ENCODE data around the gene TRIOBP.
"Not testable (repeated sequence)": the region's sequence is repeated elsewhere in the genome, so short reads cannot be mapped to it uniquely, and the experiment has no call there.

Gene TRIOBP

GRCh38 chr22:37692627-37693285 lies 4.1 kb upstream of the TRIOBP start:
- DNase-seq (ENCODE audit: low read depth, low spot score), result no peak

- not testable (repeated sequence) for DNase-seq (ENCODE audit: low read depth, low spot score)
These were observed 2.7 kb upstream of the TRIOBP start for GRCh38 chr22:37694131-37694530.

GRCh38 chr22:37696260-37696656 lies 590 bp upstream of the TRIOBP start:
- DNase-seq (ENCODE audit: low read depth, low spot score), result not testable (repeated sequence)

- no peak for DNase-seq (ENCODE audit: low read depth, low spot score)
These were observed 639 bp downstream of the TRIOBP start for GRCh38 chr22:37697538-37697835.

- no peak for DNase-seq (ENCODE audit: low read depth, low spot score)
These were observed 4.4 kb downstream of the TRIOBP start for GRCh38 chr22:37701141-37701786.

- no peak for DNase-seq (ENCODE audit: low read depth, low spot score)
These were observed 7.1 kb downstream of the TRIOBP start for GRCh38 chr22:37703906-37704305.

- no peak for DNase-seq (ENCODE audit: low read depth, low spot score)
These were observed 7.8 kb downstream of the TRIOBP start for GRCh38 chr22:37704645-37705044.

- no peak for DNase-seq (ENCODE audit: low read depth, low spot score)
These were observed 8.4 kb downstream of the TRIOBP start for GRCh38 chr22:37705205-37705604.

- DNase-seq (ENCODE audit: low read depth, low spot score), result no peak
These were observed 12.0 kb downstream of the TRIOBP start for GRCh38 chr22:37708580-37709444.

- DNase-seq (ENCODE audit: low read depth, low spot score), result no peak
These were observed 12.6 kb downstream of the TRIOBP start for GRCh38 chr22:37709445-37709765.

GRCh38 chr22:37710675-37711074 lies 13.8 kb downstream of the TRIOBP start:
- DNase-seq (ENCODE audit: low read depth, low spot score), result no peak

- no peak for DNase-seq (ENCODE audit: low read depth, low spot score)
These were observed 14.6 kb downstream of the TRIOBP start for GRCh38 chr22:37711490-37711889.

- no peak for DNase-seq (ENCODE audit: low read depth, low spot score)
These were observed 16.9 kb downstream of the TRIOBP start for GRCh38 chr22:37713761-37714160.

GRCh38 chr22:37714634-37715033 lies 17.8 kb downstream of the TRIOBP start:
- no peak for DNase-seq (ENCODE audit: low read depth, low spot score)

GRCh38 chr22:37715760-37716159 lies 18.9 kb downstream of the TRIOBP start:
- DNase-seq (ENCODE audit: low read depth, low spot score), result no peak

- no peak for DNase-seq (ENCODE audit: low read depth, low spot score)
These were observed 19.9 kb downstream of the TRIOBP start for GRCh38 chr22:37716708-37717107.

GRCh38 chr22:37717235-37717634 lies 20.4 kb downstream of the TRIOBP start:
- DNase-seq (ENCODE audit: low read depth, low spot score), result not testable (repeated sequence)

- not testable (repeated sequence) for DNase-seq (ENCODE audit: low read depth, low spot score)
These were observed 21.0 kb downstream of the TRIOBP start for GRCh38 chr22:37717746-37718305.

- DNase-seq (ENCODE audit: low read depth, low spot score), result no peak
These were observed 28.8 kb downstream of the TRIOBP start for GRCh38 chr22:37725551-37726240.

GRCh38 chr22:37726241-37726887 lies 29.5 kb downstream of the TRIOBP start:
- DNase-seq (ENCODE audit: low read depth, low spot score), result no peak

GRCh38 chr22:37728620-37729019 lies 31.8 kb downstream of the TRIOBP start:
- DNase-seq (ENCODE audit: low read depth, low spot score), result no peak

Measured in ELF-1 (cell line).